Naive thymus-derived CD4-positive, alpha-beta T cell (primary cell): ENCODE data around the gene ZCCHC4. TPM values are rescaled to one million over a fixed set of nuclear protein-coding genes. Genes with fewer than 3 reads are reported as not detected.

Experiments used
- ATAC-seq: fragments of 150-1000 bp; cut with Tn5 transposase; 2 replicates; pipeline ENCODE4 v1.10.0; 2021; ENCODE audit warnings: mild to moderate bottlenecking, moderate library complexity
- CTCF ChIA-PET: fragments of 350-600 bp; sonication (Branson Sonifier 250); formaldehyde crosslinking; loops from one replicate; lab custom pipeline; 2021; ENCODE audit warnings: antibody characterized with exemption; lab: Charles Lee
- POLR2A ChIA-PET: fragments of 350-600 bp; sonication (Branson Sonifier 250); formaldehyde crosslinking; loops from one replicate; lab custom pipeline; 2021; ENCODE audit warnings: antibody characterized with exemption, inconsistent platforms; lab: Charles Lee
- DNase-seq, 9 donors: peaks; one replicate each; pipeline versions ENCODE4 v3.0.0 to v3.0.0-alpha.2; 2020 to 2022; ENCODE audit warnings: mixed read lengths in 1 of 9
- H3K27ac ChIP-seq: one replicate; pipeline ENCODE4 v1.7.0; 2013; ENCODE audit warnings: mild to moderate bottlenecking, low read depth, low read length, moderate library complexity
- H3K27me3 ChIP-seq, 2 donors: one replicate each; pipeline ENCODE4 v1.7.0; 2013; ENCODE audit warnings: low read length in 2 of 2, mild to moderate bottlenecking in 2 of 2, moderate library complexity in 2 of 2; ENCODE audit not compliant: control insufficient read depth in 2 of 2, insufficient read depth in 2 of 2
- H3K36me3 ChIP-seq, 3 experiments: 1 replicate in 2 of 3; 2 replicates in 1 of 3; pipeline ENCODE4 v1.7.0; 2013; ENCODE audit warnings: low read length in 3 of 3, mild to moderate bottlenecking in 3 of 3, moderate library complexity in 1 of 3; ENCODE audit not compliant: insufficient read depth in 3 of 3, control insufficient read depth in 2 of 3
- H3K4me1 ChIP-seq, 2 donors: one replicate each; pipeline ENCODE4 v1.7.0; 2013; ENCODE audit warnings: low read length in 2 of 2, mild to moderate bottlenecking in 2 of 2, moderate library complexity in 1 of 2; ENCODE audit not compliant: control insufficient read depth in 2 of 2, insufficient read depth in 2 of 2
- H3K4me3 ChIP-seq: 2 replicates; pipeline ENCODE4 v1.7.0; 2013; ENCODE audit warnings: mild to moderate bottlenecking, low read length
- H3K9me3 ChIP-seq, 3 experiments: 1 replicate in 2 of 3; 2 replicates in 1 of 3; pipeline ENCODE4 v1.7.0; 2013; ENCODE audit warnings: low read length in 3 of 3; ENCODE audit not compliant: control insufficient read depth in 2 of 3
- H3K27ac Mint-ChIP-seq, 9 donors: one replicate each; pipeline ENCODE4 v1.8.0; 2020 to 2022; ENCODE audit warnings: mixed read lengths in 9 of 9, mild to moderate bottlenecking in 8 of 9, moderate library complexity in 5 of 9, inconsistent platforms in 2 of 9
- H3K27me3 Mint-ChIP-seq, 5 donors: one replicate each; pipeline ENCODE4 v1.8.0; 2021 to 2022; ENCODE audit warnings: mixed read lengths in 5 of 5, mild to moderate bottlenecking in 1 of 5
- H3K36me3 Mint-ChIP-seq, 5 donors: one replicate each; pipeline ENCODE4 v1.8.0; 2020 to 2022; ENCODE audit warnings: mixed read lengths in 5 of 5, mild to moderate bottlenecking in 3 of 5, inconsistent platforms in 1 of 5
- H3K4me1 Mint-ChIP-seq, 7 donors: one replicate each; pipeline ENCODE4 v1.8.0; 2020 to 2022; ENCODE audit warnings: mixed read lengths in 7 of 7, mild to moderate bottlenecking in 3 of 7, inconsistent platforms in 1 of 7
- H3K4me3 Mint-ChIP-seq, 10 donors: one replicate each; pipeline ENCODE4 v1.8.0; 2020 to 2022; ENCODE audit warnings: mild to moderate bottlenecking in 10 of 10, mixed read lengths in 10 of 10, moderate library complexity in 6 of 10, inconsistent platforms in 2 of 10
- H3K9me3 Mint-ChIP-seq, 11 donors: one replicate each; pipeline ENCODE4 v1.8.0; 2020 to 2022; ENCODE audit warnings: mixed read lengths in 11 of 11, mild to moderate bottlenecking in 4 of 11, inconsistent platforms in 1 of 11, moderate library complexity in 1 of 11
- intact Hi-C, 2 donors: fragments of 100-400 bp; cut with micrococcal nuclease; formaldehyde crosslinking; loops; one replicate each; pipeline ENCODE4 v1.15.1; 2023
- polyA plus RNA-seq, 2 donors: library from polyadenylated mRNA; unstranded; fragments of 300-500 nt; fragmentation: Illumina TruSeq; gene quantifications; one replicate each; pipeline ENCODE4 v1.2.3, GENCODE V29; 2021
- total RNA-seq, 6 experiments: library from RNA in 5 of 6; stranded (reverse) in 5 of 6; gene quantifications; 1 replicate in 5 of 6; 2 replicates in 1 of 6; pipeline ENCODE4 v1.2.3 and lab custom pipeline; 2021 to 2026

The ZCCHC4 gene
- total and polyA plus RNA-seq, 7 experiments from 2014 or later, result 9.5 to 15.5 (median 13.6) TPM

GRCh38 chr4:25350561-25350960 is 38.0 kb downstream of the ZCCHC4 start:
- peaks cover 0 to 34% (median 3%) of the 10 kb centered on the region in 5 donors for H3K36me3 Mint-ChIP-seq
- no peak for DNase-seq

GRCh38 chr4:25351777-25352416 is 39.3 kb downstream of the ZCCHC4 start:
- no peak overlapping the region for H3K4me3 Mint-ChIP-seq
- Histone ChIP-seq H3K27ac (no peak overlapping the region), H3K4me3 (no peak overlapping the region), H3K27me3 (no peaks in the 10 kb centered on the region), H3K9me3 (no peaks in the 10 kb centered on the region), H3K36me3 (peaks cover 0 to 4% (median 0%) of the 10 kb centered on the region in 3 experiments), H3K4me1 (no peaks in the 10 kb centered on the region)
- no peak for ATAC-seq
- intact Hi-C loops, result no loop called here
- CTCF ChIA-PET, result interaction anchor here (1.6 kb wide), 1 partner anchor 39 kb away, joined by 5 read pairs; the partner anchor contains the start of gene ZCCHC4
- H3K27me3 Mint-ChIP-seq, result no peaks in the 10 kb centered on the region
- H3K4me1 Mint-ChIP-seq, result peaks cover 0 to under 1% (median 0%) of the 10 kb centered on the region in 7 donors
- peaks cover 0 to 30% (median 4%) of the 10 kb centered on the region in 5 donors for H3K36me3 Mint-ChIP-seq
- DNase-seq, result no peak
- no peaks in the 10 kb centered on the region for H3K9me3 Mint-ChIP-seq
- H3K27ac Mint-ChIP-seq, result no peak overlapping the region
- POLR2A ChIA-PET, result interaction anchor here (1.5 kb wide), 1 partner anchor 14 kb away, joined by 3 read pairs; no protein-coding TSS in a partner anchor

More at GRCh38 chr4:25350561-25350960, 38.0 kb downstream of the ZCCHC4 start:
- H3K27me3 ChIP-seq, result no peaks in the 10 kb centered on the region
- no peak overlapping the region for H3K27ac ChIP-seq
- no peaks in the 10 kb centered on the region for H3K4me1 ChIP-seq
- Mint-ChIP-seq H3K27me3 (no peaks in the 10 kb centered on the region), H3K4me3 (no peak overlapping the region), H3K27ac (no peak overlapping the region), H3K4me1 (peaks cover 0 to 5% (median 0%) of the 10 kb centered on the region in 7 donors), H3K9me3 (no peaks in the 10 kb centered on the region)
- POLR2A ChIA-PET, result interaction anchor here (0.7 to 1.5 kb wide), 2 partner anchors 15 to 1504 kb away, joined by 3 to 4 read pairs; no protein-coding TSS in a partner anchor
- no peak for ATAC-seq
- no peaks in the 10 kb centered on the region for H3K9me3 ChIP-seq
- intact Hi-C loops, result no loop called here
- H3K4me3 ChIP-seq, result no peak overlapping the region
- CTCF ChIA-PET, result interaction anchor here (0.5 to 1.6 kb wide), 2 partner anchors 38 to 800 kb away, joined by 3 to 5 read pairs; partner anchors contain the start of gene ZCCHC4
- H3K36me3 ChIP-seq, result peaks cover 0 to 4% (median 0%) of the 10 kb centered on the region in 3 experiments

- intact Hi-C loops, result no loop called here
- no peaks in the 10 kb centered on the region for H3K4me1 Mint-ChIP-seq
- peak overlapping the region in 1 of 9 donors; percentile 62 for H3K27ac Mint-ChIP-seq
- no peaks in the 10 kb centered on the region for H3K36me3 ChIP-seq
- peaks cover 0 to 5% (median 0%) of the 10 kb centered on the region in 11 donors for H3K9me3 Mint-ChIP-seq
- POLR2A ChIA-PET, result no interaction called here
- no peaks in the 10 kb centered on the region for H3K27me3 ChIP-seq
- CTCF ChIA-PET, result no interaction called here
- no peak overlapping the region for H3K4me3 ChIP-seq
- ATAC-seq (no peak), DNase-seq (no peak)
- peaks cover 6 to 45% (median 16%) of the 10 kb centered on the region in 5 donors for H3K36me3 Mint-ChIP-seq
- no peaks in the 10 kb centered on the region for H3K27me3 Mint-ChIP-seq
- no peaks in the 10 kb centered on the region for H3K4me1 ChIP-seq
- H3K9me3 ChIP-seq, result no peaks in the 10 kb centered on the region
- no peak overlapping the region for H3K4me3 Mint-ChIP-seq
- H3K27ac ChIP-seq, result no peak overlapping the region
Observed at GRCh38 chr4:25356068-25356467, 43.5 kb downstream of the ZCCHC4 start.

GRCh38 chr4:25358515-25359275 is 46.1 kb downstream of the ZCCHC4 start:
- ChIA-PET POLR2A (interaction anchor here (2.0 kb wide), 1 partner anchor 19 kb away, joined by 5 read pairs; no protein-coding TSS in a partner anchor), CTCF (no interaction called here)
- Mint-ChIP-seq H3K36me3 (peaks cover 3 to 42% (median 16%) of the 10 kb centered on the region in 5 donors), H3K27me3 (no peaks in the 10 kb centered on the region), H3K27ac (no peak overlapping the region), H3K4me1 (no peaks in the 10 kb centered on the region), H3K9me3 (peaks cover 0 to 5% (median 0%) of the 10 kb centered on the region in 11 donors), H3K4me3 (no peak overlapping the region)
- intact Hi-C loops, result no loop called here
- peaks cover 0 to 6% (median 4%) of the 10 kb centered on the region in 3 experiments for H3K36me3 ChIP-seq
- no peaks in the 10 kb centered on the region for H3K9me3 ChIP-seq
- H3K4me1 ChIP-seq, result no peaks in the 10 kb centered on the region
- no peak overlapping the region for H3K4me3 ChIP-seq
- no peak overlapping the region for H3K27ac ChIP-seq
- no peaks in the 10 kb centered on the region for H3K27me3 ChIP-seq
- ATAC-seq, result no peak
- DNase-seq, result no peak

GRCh38 chr4:25361253-25361652 is 48.7 kb downstream of the ZCCHC4 start:
- Mint-ChIP-seq H3K4me1 (no peaks in the 10 kb centered on the region), H3K4me3 (no peak overlapping the region), H3K27me3 (no peaks in the 10 kb centered on the region), H3K9me3 (peaks cover 0 to 5% (median 0%) of the 10 kb centered on the region in 11 donors), H3K36me3 (peaks cover 3 to 32% (median 19%) of the 10 kb centered on the region in 5 donors), H3K27ac (no peak overlapping the region)
- Histone ChIP-seq H3K4me1 (no peaks in the 10 kb centered on the region), H3K27me3 (no peaks in the 10 kb centered on the region), H3K4me3 (no peak overlapping the region), H3K36me3 (peaks cover 5 to 6% (median 6%) of the 10 kb centered on the region in 3 experiments), H3K9me3 (no peaks in the 10 kb centered on the region), H3K27ac (no peak overlapping the region)
- ATAC-seq (no peak), DNase-seq (no peak)
- ChIA-PET CTCF (no interaction called here), POLR2A (no interaction called here)
- intact Hi-C loops, result no loop called here

- Mint-ChIP-seq H3K4me3 (no peak overlapping the region), H3K27me3 (no peaks in the 10 kb centered on the region), H3K36me3 (peaks cover 0 to 10% (median 5%) of the 10 kb centered on the region in 5 donors), H3K27ac (no peak overlapping the region), H3K4me1 (no peaks in the 10 kb centered on the region), H3K9me3 (no peaks in the 10 kb centered on the region)
- Histone ChIP-seq H3K27ac (no peak overlapping the region), H3K9me3 (no peaks in the 10 kb centered on the region), H3K27me3 (no peaks in the 10 kb centered on the region), H3K4me1 (no peaks in the 10 kb centered on the region), H3K36me3 (peaks cover 0 to 6% (median 5%) of the 10 kb centered on the region in 3 experiments), H3K4me3 (no peak overlapping the region)
- no peak for ATAC-seq
- POLR2A ChIA-PET, result no interaction called here
- CTCF ChIA-PET, result interaction anchor here (0.7 to 3.6 kb wide), 4 partner anchors 10 to 808 kb away, joined by 3 to 28 read pairs (median 5); no protein-coding TSS in a partner anchor
- intact Hi-C loops, result loop anchor here (1.0 to 5.0 kb wide), 6 partner anchors 10 to 387 kb away; partner anchors contain the start of genes ZCCHC4 (in 2 of the 2) and ANAPC4 (in 1 of the 2)
- peak in 5 of 9 donors; percentile 18 to 37 (median 26) for DNase-seq
Observed at GRCh38 chr4:25367004-25367621, 54.5 kb downstream of the ZCCHC4 start.
